ENCODE data around the gene EMP2. TPM values are rescaled to one million over a fixed set of nuclear protein-coding genes. Genes with fewer than 3 reads are reported as not detected.

Gene EMP2
- polyA plus RNA-seq, 3 donors, result 14.0 to 52.4 (median 23.5) TPM

GRCh38 chr16:10587622-10588021, 7.2 kb upstream of the EMP2 start:
- WGBS, 3 donors, result 60 to 65% (median 63%) methylated on average over 2 of the region's 2 CpGs
- H3K27ac ChIP-seq (ENCODE audit: low read depth, low read length), result no peak overlapping the region

DNA sequence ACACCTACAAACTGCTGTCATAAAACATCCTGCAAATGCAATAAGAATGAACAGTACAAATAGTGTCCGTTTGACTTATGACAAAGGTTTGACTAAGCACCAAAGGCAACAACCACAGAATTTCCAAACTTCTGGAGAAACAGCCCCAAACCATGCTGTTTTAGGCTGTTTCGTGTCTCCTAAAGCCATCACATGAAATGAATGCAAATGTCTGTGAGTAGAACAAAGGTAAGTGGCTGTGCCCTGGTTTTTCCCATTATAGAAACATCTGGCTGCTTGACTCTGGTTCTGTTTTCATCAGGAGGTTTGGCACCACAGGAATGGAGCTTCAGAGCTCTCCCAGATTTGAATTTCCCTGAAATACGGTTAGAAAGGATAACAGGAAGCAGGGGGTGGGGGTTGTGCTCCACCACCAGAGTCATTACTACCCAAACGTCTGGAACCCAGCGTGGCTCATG, 4.6 kb upstream of the EMP2 start:
- WGBS, 3 donors, result 54 to 63% (median 61%) methylated on average over 5 of the region's 5 CpGs
- no peak overlapping the region for H3K27ac ChIP-seq (ENCODE audit: low read depth, low read length)

GRCh38 chr16:10583269-10583668, 2.9 kb upstream of the EMP2 start:
- WGBS, 3 donors, result 78 to 96% (median 93%) methylated on average over 4 of the region's 4 CpGs
- no peak overlapping the region for H3K27ac ChIP-seq (ENCODE audit: low read depth, low read length)

- no peak overlapping the region for H3K27ac ChIP-seq (ENCODE audit: low read depth, low read length)
- WGBS, 3 donors, result 43 to 69% (median 45%) methylated on average over 2 of the region's 2 CpGs
Measured at GRCh38 chr16:10581507-10581906, 1.1 kb upstream of the EMP2 start.

DNA sequence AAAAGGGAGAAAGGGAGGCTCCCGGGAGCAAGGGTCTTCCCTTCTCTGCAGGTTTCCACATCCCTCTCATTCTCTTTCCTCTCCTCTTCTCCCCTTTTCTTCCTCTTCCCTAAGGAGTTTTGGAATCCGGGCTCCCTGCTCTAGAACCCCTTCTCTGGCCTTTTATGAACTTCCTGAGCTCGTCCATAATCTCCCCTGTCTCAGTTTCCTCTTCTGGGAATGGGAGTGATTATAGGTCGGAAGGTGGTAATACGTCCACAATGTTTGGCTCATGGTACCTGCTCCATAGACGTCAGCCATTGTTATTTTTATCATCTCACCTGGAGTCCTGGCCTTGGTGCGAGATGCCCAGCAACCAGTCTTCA, 467 bp upstream of the EMP2 start:
- WGBS, 3 donors, result 18 to 26% (median 21%) methylated on average over 7 of the region's 7 CpGs
- no peak overlapping the region for H3K27ac ChIP-seq (ENCODE audit: low read depth, low read length)

DNA sequence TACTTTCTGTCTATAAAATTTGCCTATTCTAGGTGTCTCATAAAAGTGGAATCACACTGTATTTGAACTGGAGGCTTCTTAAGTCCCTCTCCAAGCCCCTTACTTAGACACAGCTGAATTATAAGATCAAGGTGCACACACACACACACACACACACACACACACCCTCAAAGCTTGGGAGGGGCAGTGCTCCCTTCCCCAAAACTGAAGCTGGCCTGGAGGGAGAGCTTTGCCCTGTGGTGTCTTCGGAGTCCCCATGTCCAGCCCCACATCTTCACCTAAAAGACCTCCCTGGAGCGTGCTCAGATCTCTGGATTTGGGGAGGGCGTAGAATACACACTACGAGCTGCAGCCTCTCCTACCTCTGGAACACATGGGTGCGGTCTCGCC, 828 bp downstream of the EMP2 start:
- 12 to 26% (median 21%) methylated on average over 6 of the region's 6 CpGs for WGBS, 3 donors
- no peak overlapping the region for H3K27ac ChIP-seq (ENCODE audit: low read depth, low read length)

- H3K27ac ChIP-seq (ENCODE audit: low read depth, low read length), result no peak overlapping the region
- WGBS, 3 donors, result 24 to 57% (median 52%) methylated on average over 20 of the region's 20 CpGs
Measured at GRCh38 chr16:10578474-10579316, 1.7 kb downstream of the EMP2 start.

DNA sequence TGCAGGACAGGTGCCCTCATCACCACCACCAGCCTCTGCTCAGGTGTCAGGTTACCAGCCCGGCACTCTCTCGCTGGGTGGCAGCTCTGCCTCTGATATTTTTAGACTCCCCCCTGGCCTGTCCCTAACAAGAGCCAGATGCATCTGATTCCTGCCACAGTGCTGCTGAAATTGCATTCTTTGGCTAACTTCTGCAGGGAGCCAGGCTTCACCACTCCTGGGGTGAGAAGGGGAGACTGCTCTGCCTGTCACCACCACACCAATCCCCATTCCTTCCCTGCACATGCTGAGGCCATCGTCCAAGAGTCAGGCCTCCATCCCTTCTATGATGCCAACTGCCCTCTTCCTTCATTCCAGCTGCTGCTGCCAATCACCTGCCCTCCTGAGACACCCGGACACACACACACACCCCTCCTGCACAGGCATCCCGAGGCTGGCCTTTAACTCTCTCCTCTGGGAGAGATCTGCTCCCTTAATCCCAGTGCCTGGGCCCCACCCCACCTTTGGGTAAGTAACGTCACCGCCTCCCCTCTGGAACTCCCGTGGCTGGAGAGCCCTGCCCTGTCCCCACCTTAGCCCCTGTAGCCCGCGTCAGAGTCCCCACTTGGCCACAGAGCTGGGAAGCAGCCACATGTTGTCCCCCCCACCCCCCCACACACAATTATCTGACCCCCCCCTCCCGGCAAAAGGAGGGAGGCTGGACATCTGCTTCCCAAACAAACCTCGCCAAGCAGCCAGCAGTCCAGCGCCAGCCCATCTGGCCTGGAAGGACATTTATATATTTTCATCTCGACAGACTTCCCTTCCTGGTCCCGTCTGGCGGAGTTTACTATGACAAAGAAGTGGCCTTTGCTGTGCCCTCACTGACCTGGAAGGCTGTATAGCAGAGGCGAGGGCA, 2.8 kb downstream of the EMP2 start:
- WGBS, 3 donors, result 20 to 47% (median 30%) methylated on average over 17 of the region's 17 CpGs
- H3K27ac ChIP-seq (ENCODE audit: low read depth, low read length), result peak overlapping the region; percentile 6

DNA sequence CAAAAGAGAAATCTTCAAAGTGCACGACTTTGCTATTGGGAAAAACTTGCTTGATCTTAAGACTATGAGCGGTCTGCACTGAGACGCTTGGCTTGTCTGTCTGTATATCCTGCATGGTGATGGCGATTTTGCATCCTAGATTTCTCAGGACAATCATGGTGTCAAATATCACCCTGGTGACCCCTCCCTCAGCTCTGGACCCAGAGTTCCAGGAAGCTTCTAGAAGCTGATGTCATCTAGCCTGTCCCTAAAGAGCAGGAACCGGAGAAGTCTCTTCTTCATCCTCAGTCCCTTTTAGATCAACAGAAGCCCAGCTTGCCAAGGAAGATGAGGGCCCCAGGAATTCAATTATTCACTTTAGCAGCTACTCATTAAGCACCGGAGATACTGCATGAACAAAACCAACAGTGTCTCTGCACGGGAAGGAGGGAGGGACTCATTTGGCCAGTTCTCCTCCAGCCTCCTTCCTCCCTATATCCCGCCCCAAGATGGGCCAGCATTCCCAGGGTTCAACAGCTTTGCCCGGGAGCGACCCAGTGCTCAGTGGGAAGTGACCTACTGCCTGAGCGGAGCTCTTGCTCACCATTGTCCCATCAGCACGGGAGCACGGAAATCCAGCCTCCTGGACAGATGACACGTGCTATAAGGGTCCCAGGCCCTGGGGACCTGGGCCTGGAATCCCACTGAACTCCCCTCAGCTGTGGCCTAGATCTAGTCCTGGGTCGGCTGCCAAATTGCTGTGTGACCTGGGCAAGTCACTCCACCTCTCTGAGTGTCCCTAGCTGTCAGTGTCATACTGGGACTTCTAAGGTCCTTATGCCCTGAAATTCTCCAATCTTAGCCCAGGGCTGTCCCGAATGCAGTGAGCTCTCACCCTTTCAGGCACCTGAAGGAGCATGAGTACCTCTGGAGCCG, 3.8 kb downstream of the EMP2 start:
- no peak overlapping the region for H3K27ac ChIP-seq (ENCODE audit: low read depth, low read length)
- WGBS, 3 donors, result 58 to 73% (median 64%) methylated on average over 17 of the region's 17 CpGs

DNA sequence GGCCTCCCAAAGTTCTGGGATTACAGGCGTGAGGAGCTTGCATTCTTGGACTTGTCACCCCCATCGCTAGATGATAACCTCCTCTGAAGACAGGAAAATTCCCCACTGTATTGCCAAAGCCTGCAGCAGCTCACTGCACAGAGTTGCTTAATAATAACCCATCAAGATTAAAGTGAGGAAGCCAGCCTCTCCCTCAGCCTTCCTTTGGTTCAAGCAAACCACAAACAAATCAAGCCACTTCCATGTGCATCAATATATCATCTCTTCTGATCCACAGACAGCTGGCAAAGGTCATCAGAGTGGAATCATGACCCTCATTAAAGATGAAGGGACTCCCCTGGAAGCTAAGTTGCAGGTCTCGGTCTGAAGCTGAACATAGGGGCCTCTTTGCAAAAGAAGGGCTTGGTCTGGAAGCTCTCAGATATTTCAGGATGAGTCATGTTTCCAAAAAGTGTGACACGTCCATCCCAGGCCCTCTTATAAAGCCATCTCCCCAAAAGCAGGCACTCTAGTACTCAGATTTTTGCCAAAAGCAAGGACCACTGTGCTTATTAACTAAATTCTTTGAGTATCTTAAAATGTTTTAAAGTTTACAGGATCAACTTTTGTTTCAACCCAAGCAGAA, 4.8 kb downstream of the EMP2 start:
- no peak overlapping the region for H3K27ac ChIP-seq (ENCODE audit: low read depth, low read length)
- WGBS, 3 donors, result 39 to 79% (median 47%) methylated on average over 4 of the region's 4 CpGs

GRCh38 chr16:10572611-10573010, 7.8 kb downstream of the EMP2 start:
- WGBS, 3 donors, result 79 to 91% (median 87%) methylated on average over 3 of the region's 3 CpGs

DNA sequence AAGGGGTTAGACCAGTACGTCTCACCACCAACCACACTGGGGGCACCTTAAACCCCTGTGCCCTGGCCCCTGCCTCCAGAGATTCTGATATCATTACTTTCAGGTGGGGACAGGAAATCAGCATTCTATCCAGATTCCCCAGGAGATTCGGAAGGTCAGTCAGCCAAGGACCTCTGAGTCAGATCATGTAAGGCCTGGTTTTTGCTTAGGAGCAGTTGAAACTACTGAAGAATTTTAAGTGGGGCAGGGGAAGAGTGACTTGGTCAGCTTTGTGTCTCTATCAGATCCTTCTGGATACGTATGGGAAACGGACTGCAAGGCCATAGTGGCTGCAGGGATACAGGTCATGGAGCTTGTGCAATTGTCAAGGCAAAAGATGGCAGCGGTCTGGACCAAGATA, 9.0 kb downstream of the EMP2 start:
- H3K27ac ChIP-seq (ENCODE audit: low read depth, low read length), result no peak overlapping the region
- WGBS, 3 donors, result 73 to 88% (median 75%) methylated on average over 5 of the region's 5 CpGs

More at GRCh38 chr16:10572611-10573010, 7.8 kb downstream of the EMP2 start:
- H3K27ac ChIP-seq (ENCODE audit: low read depth, low read length), result no peak overlapping the region

GRCh38 chr16:10569621-10570020, 10.8 kb downstream of the EMP2 start:
- 74 to 84% (median 74%) methylated on average over 8 of the region's 8 CpGs for WGBS, 3 donors
- H3K27ac ChIP-seq (ENCODE audit: low read depth, low read length), result no peak overlapping the region

DNA sequence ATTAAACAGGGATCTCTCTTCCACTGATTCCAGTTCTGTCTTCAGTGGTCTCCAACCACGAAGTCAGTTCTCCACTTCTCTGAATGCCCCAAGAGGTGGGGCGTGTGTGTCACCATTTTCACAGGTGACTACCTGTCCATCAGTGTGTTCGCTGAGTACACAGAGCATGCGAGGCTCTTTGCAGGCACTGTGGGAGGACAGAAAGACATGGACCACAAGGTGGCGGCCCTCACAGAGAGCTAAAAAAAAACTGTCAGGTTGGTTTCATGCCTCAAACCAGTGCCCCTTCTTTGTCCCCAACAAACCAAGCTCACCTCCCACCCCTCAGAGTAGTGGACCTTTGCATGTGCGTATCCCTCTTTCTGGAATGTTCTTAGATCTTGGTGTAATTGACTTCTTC, 13.8 kb downstream of the EMP2 start:
- WGBS, 3 donors, result 81 to 89% (median 88%) methylated on average over 6 of the region's 6 CpGs
- no peak overlapping the region for H3K27ac ChIP-seq (ENCODE audit: low read depth, low read length)

- WGBS, 3 donors, result 67 to 75% (median 70%) methylated on average over 5 of the region's 5 CpGs
- no peak overlapping the region for H3K27ac ChIP-seq (ENCODE audit: low read depth, low read length)
Measured at GRCh38 chr16:10565167-10565566, 15.2 kb downstream of the EMP2 start.

GRCh38 chr16:10564591-10564990, 15.8 kb downstream of the EMP2 start:
- WGBS, 3 donors, result 47 to 84% (median 51%) methylated on average over 5 of the region's 5 CpGs
- H3K27ac ChIP-seq (ENCODE audit: low read depth, low read length), result no peak overlapping the region

GRCh38 chr16:10562361-10562899, 18.0 kb downstream of the EMP2 start:
- no peak overlapping the region for H3K27ac ChIP-seq (ENCODE audit: low read depth, low read length)

GRCh38 chr16:10561425-10561824, 19.0 kb downstream of the EMP2 start:
- H3K27ac ChIP-seq (ENCODE audit: low read depth, low read length), result no peak overlapping the region
- 72 to 93% (median 75%) methylated on average over 3 of the region's 3 CpGs for WGBS, 3 donors
